Panc1 (cell line): ENCODE measurements around the gene BHLHA15. TPM values are rescaled to one million over a fixed set of nuclear protein-coding genes. Genes with fewer than 3 reads are reported as not detected.

Experiments
- ATAC-seq: fragments of 200-7000 bp; cut with Tn5 transposase; 2 replicates; pipeline ENCODE4 v1.9.1; 2020; ENCODE audit warnings: mild to moderate bottlenecking, moderate library complexity
- BruUV-seq: library from RNA; stranded (reverse); fragments of 400-500 nt; replicated peaks from 2 replicates; lab custom pipeline; 2021; lab: Mats Ljungman, UMichigan
- CTCF ChIA-PET: fragments of 300-600 bp; sonication (Branson Sonifier 250); formaldehyde crosslinking; loops from one replicate; lab custom pipeline; 2022; ENCODE audit warnings: antibody characterized with exemption; lab: Charles Lee
- POLR2A ChIA-PET: fragments of 300-600 bp; sonication (Branson Sonifier 250); formaldehyde crosslinking; loops from one replicate; lab custom pipeline; 2022; ENCODE audit warnings: antibody characterized with exemption; lab: Charles Lee
- DNase-seq: peaks from one replicate; pipeline ENCODE4 v3.0.0-alpha.2; 2010; ENCODE audit warnings: low read depth, low spot score
- H3K27ac ChIP-seq: 2 replicates; pipeline ENCODE4 v1.5.1; 2011; ENCODE audit warnings: mild to moderate bottlenecking, low read length, inconsistent platforms
- H3K27me3 ChIP-seq: fragments of 200-500 bp; sonication (Bioruptor generic); 2 replicates; pipeline ENCODE4 v1.6.0; 2014; ENCODE audit warnings: low read length, inconsistent platforms; ENCODE audit not compliant: control insufficient read depth, insufficient read depth
- H3K36me3 ChIP-seq: fragments of 200-500 bp; sonication (Bioruptor generic); 2 replicates; pipeline ENCODE4 v1.5.1; 2014; ENCODE audit warnings: inconsistent platforms, mild to moderate bottlenecking, low read length, moderate library complexity; ENCODE audit not compliant: control insufficient read depth, insufficient read depth
- H3K4me1 ChIP-seq: 2 replicates; pipeline ENCODE4 v1.5.1; 2011; ENCODE audit warnings: inconsistent platforms, mild to moderate bottlenecking, low read length, moderate library complexity; ENCODE audit not compliant: control insufficient read depth, insufficient read depth
- H3K4me3 ChIP-seq, 2 experiments: 2 replicates each; pipeline ENCODE4 v1.5.1; 2011 to 2012; ENCODE audit warnings: low read depth in 2 of 2, low read length in 2 of 2, mild to moderate bottlenecking in 2 of 2, inconsistent platforms in 1 of 2, moderate library complexity in 1 of 2
- H3K9me3 ChIP-seq: fragments of 200-500 bp; sonication (Bioruptor generic); 2 replicates; pipeline ENCODE4 v1.5.1; 2014; ENCODE audit warnings: low read depth, mild to moderate bottlenecking, inconsistent platforms, low read length, moderate library complexity; ENCODE audit not compliant: control insufficient read depth, insufficient read depth
- CTCF ChIP-seq: fragments of 450-650 bp; IDR thresholded peaks from 2 replicates; pipeline ENCODE4 v1.5.1; 2017; ENCODE audit warnings: mild to moderate bottlenecking
- POLR2AphosphoS5 ChIP-seq: IDR thresholded peaks from 2 replicates; pipeline ENCODE4 v1.6.1; 2012; ENCODE audit warnings: mild to moderate bottlenecking, low read depth, low read length, moderate library complexity
- SIN3A ChIP-seq: IDR thresholded peaks from 2 replicates; pipeline ENCODE4 v1.6.1; 2012; ENCODE audit warnings: low read depth, mild to moderate bottlenecking, low read length, moderate library complexity, borderline replicate concordance; ENCODE audit not compliant: insufficient read depth
- TCF7L2 ChIP-seq: IDR thresholded peaks from 2 replicates; pipeline ENCODE4 v1.6.1; 2011; ENCODE audit warnings: mild to moderate bottlenecking, low read depth, low read length, inconsistent platforms
- in situ Hi-C: cut with HindIII; loops from 2 replicates; pipeline ENCODE4 v1.10.0; 2016; ENCODE audit warnings: low sequenced_read_pairs, low pct_unique_long_range_greater_than_20kb
- intact Hi-C: fragments of 100-400 bp; cut with micrococcal nuclease; formaldehyde crosslinking; loops from one replicate; pipeline ENCODE4 v1.10.0; 2022; ENCODE audit not compliant: unreplicated experiment
- total RNA-seq: library from RNA; stranded (reverse); gene quantifications from one replicate; pipeline ENCODE4 v1.2.1, GENCODE V29; 2021; ENCODE audit not compliant: unreplicated experiment
- TF ChIP-seq, protein P1 (sequence below), 2 experiments: IDR thresholded peaks; 2 replicates each; pipeline ENCODE4 v1.6.1; 2011 to 2012; ENCODE audit warnings: low read depth in 2 of 2, control low read depth in 1 of 2, low read length in 1 of 2, mild to moderate bottlenecking in 1 of 2, moderate library complexity in 1 of 2; ENCODE audit not compliant: insufficient read depth in 1 of 2

BHLHA15 gene
- total RNA-seq, 1 experiment from 2014 or later = 0.26 TPM

DNA sequence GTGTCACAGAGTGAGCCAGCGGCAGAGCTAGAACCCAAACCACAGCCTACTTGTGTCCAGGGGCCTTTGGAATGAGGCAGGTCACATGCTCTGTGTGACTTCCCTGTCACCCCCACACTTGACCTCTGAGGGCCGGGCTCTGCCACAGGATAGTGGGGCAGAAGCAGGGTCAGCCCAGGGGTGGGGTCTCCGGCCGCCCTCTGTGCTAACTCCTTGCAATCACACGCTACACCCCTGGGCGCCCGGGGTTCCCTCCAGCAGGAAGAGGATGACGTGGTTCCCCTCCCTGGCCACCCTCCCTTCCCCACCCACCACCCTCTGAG is 21.0 kb downstream of the BHLHA15 start:
- no peak for TF ChIP-seq SIN3A
- no peak for TF ChIP-seq CTCF
- no peak for TF ChIP-seq POLR2AphosphoS5
- TF ChIP-seq, protein P1, sequence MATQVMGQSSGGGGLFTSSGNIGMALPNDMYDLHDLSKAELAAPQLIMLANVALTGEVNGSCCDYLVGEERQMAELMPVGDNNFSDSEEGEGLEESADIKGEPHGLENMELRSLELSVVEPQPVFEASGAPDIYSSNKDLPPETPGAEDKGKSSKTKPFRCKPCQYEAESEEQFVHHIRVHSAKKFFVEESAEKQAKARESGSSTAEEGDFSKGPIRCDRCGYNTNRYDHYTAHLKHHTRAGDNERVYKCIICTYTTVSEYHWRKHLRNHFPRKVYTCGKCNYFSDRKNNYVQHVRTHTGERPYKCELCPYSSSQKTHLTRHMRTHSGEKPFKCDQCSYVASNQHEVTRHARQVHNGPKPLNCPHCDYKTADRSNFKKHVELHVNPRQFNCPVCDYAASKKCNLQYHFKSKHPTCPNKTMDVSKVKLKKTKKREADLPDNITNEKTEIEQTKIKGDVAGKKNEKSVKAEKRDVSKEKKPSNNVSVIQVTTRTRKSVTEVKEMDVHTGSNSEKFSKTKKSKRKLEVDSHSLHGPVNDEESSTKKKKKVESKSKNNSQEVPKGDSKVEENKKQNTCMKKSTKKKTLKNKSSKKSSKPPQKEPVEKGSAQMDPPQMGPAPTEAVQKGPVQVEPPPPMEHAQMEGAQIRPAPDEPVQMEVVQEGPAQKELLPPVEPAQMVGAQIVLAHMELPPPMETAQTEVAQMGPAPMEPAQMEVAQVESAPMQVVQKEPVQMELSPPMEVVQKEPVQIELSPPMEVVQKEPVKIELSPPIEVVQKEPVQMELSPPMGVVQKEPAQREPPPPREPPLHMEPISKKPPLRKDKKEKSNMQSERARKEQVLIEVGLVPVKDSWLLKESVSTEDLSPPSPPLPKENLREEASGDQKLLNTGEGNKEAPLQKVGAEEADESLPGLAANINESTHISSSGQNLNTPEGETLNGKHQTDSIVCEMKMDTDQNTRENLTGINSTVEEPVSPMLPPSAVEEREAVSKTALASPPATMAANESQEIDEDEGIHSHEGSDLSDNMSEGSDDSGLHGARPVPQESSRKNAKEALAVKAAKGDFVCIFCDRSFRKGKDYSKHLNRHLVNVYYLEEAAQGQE (IDR thresholded peaks at IDR 0.05; ENCODE audit: insufficient read depth in 1 of 2, low read depth in 2 of 2, low read length in 1 of 2) = no peak
- TF ChIP-seq TCF7L2 = no peak
- in situ Hi-C loops (no loop called here), intact Hi-C loops (loop anchor here (10.0 kb wide), 1 partner anchor 207 kb away; no protein-coding TSS in a partner anchor)
- ChIA-PET CTCF (no interaction called here), POLR2A (no interaction called here)
- H3K4me1 ChIP-seq = no peaks in the 10 kb centered on the region
- no peaks in the 10 kb centered on the region for H3K9me3 ChIP-seq
- ATAC-seq (no peak), DNase-seq (no peak)
- no peak overlapping the region for H3K27ac ChIP-seq
- no peak overlapping the region for H3K4me3 ChIP-seq
- no TSS peak for BruUV-seq
- H3K36me3 ChIP-seq = no peaks in the 10 kb centered on the region
- H3K27me3 ChIP-seq = no peaks in the 10 kb centered on the region

DNA sequence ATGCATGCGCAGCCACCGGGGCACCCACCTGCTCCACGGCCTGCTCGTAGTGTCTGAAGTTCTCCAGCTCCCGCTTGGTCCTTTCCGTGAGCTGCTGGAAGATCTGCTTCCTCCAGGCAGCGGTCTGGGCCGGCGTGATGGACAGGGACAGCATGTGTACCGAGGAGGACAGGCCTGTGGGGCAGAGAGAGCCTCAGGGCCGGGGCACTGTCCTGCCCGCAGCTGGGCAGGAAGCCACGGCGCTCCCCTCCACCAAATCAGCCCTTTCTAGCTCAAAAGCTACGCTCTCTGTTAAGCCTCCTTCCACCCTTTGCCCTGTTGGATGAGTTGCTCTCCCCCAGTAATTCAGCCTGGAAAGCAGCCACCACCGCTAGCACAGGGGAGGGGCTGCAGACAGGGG is 21.6 kb downstream of the BHLHA15 start:
- H3K27ac ChIP-seq = no peak overlapping the region
- no peak for ATAC-seq
- no peaks in the 10 kb centered on the region for H3K27me3 ChIP-seq
- no peak overlapping the region for H3K4me3 ChIP-seq
- H3K9me3 ChIP-seq = no peaks in the 10 kb centered on the region
- DNase-seq = no peak
- TF ChIP-seq SIN3A (no peak), CTCF (no peak), POLR2AphosphoS5 (no peak), TCF7L2 (no peak)
- TF ChIP-seq, protein P1 (IDR thresholded peaks at IDR 0.05; ENCODE audit: insufficient read depth in 1 of 2, low read depth in 2 of 2, low read length in 1 of 2) = no peak
- in situ Hi-C loops (no loop called here), intact Hi-C loops (loop anchor here (10.0 kb wide), 1 partner anchor 208 kb away; no protein-coding TSS in a partner anchor)
- POLR2A ChIA-PET = no interaction called here
- no peaks in the 10 kb centered on the region for H3K36me3 ChIP-seq
- BruUV-seq = no TSS peak
- CTCF ChIA-PET = no interaction called here
- H3K4me1 ChIP-seq = no peaks in the 10 kb centered on the region
